GM19193 (cell line): ENCODE measurements around the gene PKNOX2.

Experiments used
- POLR2A ChIP-seq: IDR thresholded peaks from 4 replicates; pipeline ENCODE4 v1.6.1; 2011; ENCODE audit not compliant: insufficient read depth, insufficient read length; ENCODE audit errors: extremely low read depth

Gene PKNOX2

GRCh38 chr11:125164091-125164421, 495 bp upstream of the PKNOX2 start:
- TF ChIP-seq POLR2A, result no peak

- no peak for TF ChIP-seq POLR2A
These were observed 726 bp downstream of the PKNOX2 start for GRCh38 chr11:125165111-125165842.

- no peak for TF ChIP-seq POLR2A
These were observed 1.6 kb downstream of the PKNOX2 start for GRCh38 chr11:125165843-125166763.

GRCh38 chr11:125166764-125167291, 2.3 kb downstream of the PKNOX2 start:
- no peak for TF ChIP-seq POLR2A

GRCh38 chr11:125167292-125167953, 2.9 kb downstream of the PKNOX2 start:
- no peak for TF ChIP-seq POLR2A

GRCh38 chr11:125167954-125168835, 3.6 kb downstream of the PKNOX2 start:
- no peak for TF ChIP-seq POLR2A

GRCh38 chr11:125168918-125169456, 4.4 kb downstream of the PKNOX2 start:
- no peak for TF ChIP-seq POLR2A

- no peak for TF ChIP-seq POLR2A
These were observed 5.5 kb downstream of the PKNOX2 start for GRCh38 chr11:125170001-125170509.

GRCh38 chr11:125170510-125171031, 6.0 kb downstream of the PKNOX2 start:
- no peak for TF ChIP-seq POLR2A

- TF ChIP-seq POLR2A, result no peak
These were observed 7.4 kb downstream of the PKNOX2 start for GRCh38 chr11:125171974-125172373.

- TF ChIP-seq POLR2A, result no peak
These were observed 8.5 kb downstream of the PKNOX2 start for GRCh38 chr11:125173027-125173426.

- no peak for TF ChIP-seq POLR2A
These were observed 9.0 kb downstream of the PKNOX2 start for GRCh38 chr11:125173556-125173955.

- TF ChIP-seq POLR2A, result no peak
These were observed 9.5 kb downstream of the PKNOX2 start for GRCh38 chr11:125174057-125174456.
